ENCODE results near the gene NAALADL2. TPM values are rescaled to one million over a fixed set of nuclear protein-coding genes. Genes with fewer than 3 reads are reported as not detected.

Gene NAALADL2
- total and polyA plus RNA-seq, 9 of the 15 experiments (the other 6 are each of a cell fraction or from before 2014, with no cell fraction given) = 0.29 to 1.1 (median 0.79) TPM; not detected in 1

GRCh38 chr3:174949523-174949922, 90.4 kb downstream of the NAALADL2 start (continued):
- TF ChIP-seq ZBTB34 (CRISPR knock-in tag; IDR thresholded peaks at IDR 0.05) = no peak

GRCh38 chr3:174951034-174951433, 91.9 kb downstream of the NAALADL2 start:
- no peaks in the 10 kb centered on the region for H3K9me1 ChIP-seq (ENCODE audit: control insufficient read depth, insufficient read depth, low read length)
- intact Hi-C loops (cut with micrococcal nuclease) (no loop called here), in situ Hi-C loops (cut with MboI) (no loop called here)
- H3K9ac ChIP-seq (ENCODE audit: insufficient read depth in 1 of 2, low read depth in 2 of 2, low read length in 2 of 2) = no peak overlapping the region
- H3K4me3 ChIP-seq = no peak overlapping the region
- WGBS (ENCODE audit: insufficient coverage, low coverage, missing lambda C conversion rate) = 0% methylated on average over 3 of the region's 3 CpGs
- no peaks in the 10 kb centered on the region for H4K20me1 ChIP-seq (replicated peaks; ENCODE audit: control insufficient read depth, insufficient read depth, low read length)
- TF ChIP-seq, protein P1, sequence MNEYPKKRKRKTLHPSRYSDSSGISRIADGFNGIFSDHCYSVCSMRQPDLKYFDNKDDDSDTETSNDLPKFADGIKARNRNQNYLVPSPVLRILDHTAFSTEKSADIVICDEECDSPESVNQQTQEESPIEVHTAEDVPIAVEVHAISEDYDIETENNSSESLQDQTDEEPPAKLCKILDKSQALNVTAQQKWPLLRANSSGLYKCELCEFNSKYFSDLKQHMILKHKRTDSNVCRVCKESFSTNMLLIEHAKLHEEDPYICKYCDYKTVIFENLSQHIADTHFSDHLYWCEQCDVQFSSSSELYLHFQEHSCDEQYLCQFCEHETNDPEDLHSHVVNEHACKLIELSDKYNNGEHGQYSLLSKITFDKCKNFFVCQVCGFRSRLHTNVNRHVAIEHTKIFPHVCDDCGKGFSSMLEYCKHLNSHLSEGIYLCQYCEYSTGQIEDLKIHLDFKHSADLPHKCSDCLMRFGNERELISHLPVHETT (CRISPR knock-in tag; conservative IDR thresholded peaks at IDR 0.05 in 1 of 2, IDR thresholded peaks at IDR 0.05 in 1 of 2) = no peak
- TF ChIP-seq PTTG1 (tag; IDR thresholded peaks at IDR 0.05; ENCODE audit: low read depth) = no peak
- TF ChIP-seq EP400 (IDR thresholded peaks at IDR 0.05) = no peak
- TF ChIP-seq, protein P2, sequence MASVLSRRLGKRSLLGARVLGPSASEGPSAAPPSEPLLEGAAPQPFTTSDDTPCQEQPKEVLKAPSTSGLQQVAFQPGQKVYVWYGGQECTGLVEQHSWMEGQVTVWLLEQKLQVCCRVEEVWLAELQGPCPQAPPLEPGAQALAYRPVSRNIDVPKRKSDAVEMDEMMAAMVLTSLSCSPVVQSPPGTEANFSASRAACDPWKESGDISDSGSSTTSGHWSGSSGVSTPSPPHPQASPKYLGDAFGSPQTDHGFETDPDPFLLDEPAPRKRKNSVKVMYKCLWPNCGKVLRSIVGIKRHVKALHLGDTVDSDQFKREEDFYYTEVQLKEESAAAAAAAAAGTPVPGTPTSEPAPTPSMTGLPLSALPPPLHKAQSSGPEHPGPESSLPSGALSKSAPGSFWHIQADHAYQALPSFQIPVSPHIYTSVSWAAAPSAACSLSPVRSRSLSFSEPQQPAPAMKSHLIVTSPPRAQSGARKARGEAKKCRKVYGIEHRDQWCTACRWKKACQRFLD (CRISPR knock-in tag; IDR thresholded peaks at IDR 0.05) = no peak
- TF ChIP-seq, protein P3, sequence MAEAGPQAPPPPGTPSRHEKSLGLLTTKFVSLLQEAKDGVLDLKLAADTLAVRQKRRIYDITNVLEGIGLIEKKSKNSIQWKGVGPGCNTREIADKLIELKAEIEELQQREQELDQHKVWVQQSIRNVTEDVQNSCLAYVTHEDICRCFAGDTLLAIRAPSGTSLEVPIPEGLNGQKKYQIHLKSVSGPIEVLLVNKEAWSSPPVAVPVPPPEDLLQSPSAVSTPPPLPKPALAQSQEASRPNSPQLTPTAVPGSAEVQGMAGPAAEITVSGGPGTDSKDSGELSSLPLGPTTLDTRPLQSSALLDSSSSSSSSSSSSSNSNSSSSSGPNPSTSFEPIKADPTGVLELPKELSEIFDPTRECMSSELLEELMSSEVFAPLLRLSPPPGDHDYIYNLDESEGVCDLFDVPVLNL (CRISPR knock-in tag; IDR thresholded peaks at IDR 0.05; ENCODE audit: low read depth) = no peak
- no peak for TF ChIP-seq ZNF282 (CRISPR knock-in tag; IDR thresholded peaks at IDR 0.05)
- TF ChIP-seq IFI16 (CRISPR knock-in tag; IDR thresholded peaks at IDR 0.05) = no peak
- no peak overlapping the region for H2AFZ ChIP-seq (ENCODE audit: low read depth, low read length)
- no peak for ATAC-seq
- H3K4me2 ChIP-seq (ENCODE audit: insufficient read depth, low read length) = no peak overlapping the region
- DNase-seq (ENCODE audit: extremely low read depth in 1 of 4, low spot score in 3 of 4) = no peak
- no peaks in the 10 kb centered on the region for H3K36me3 ChIP-seq (ENCODE audit: control insufficient read depth, insufficient read depth, low read length)
- no peaks in the 10 kb centered on the region for H3K79me2 ChIP-seq (ENCODE audit: control insufficient read depth, insufficient read depth, low read length)
- no peaks in the 10 kb centered on the region for H3K27me3 ChIP-seq (ENCODE audit: control insufficient read depth in 2 of 2, insufficient read depth in 2 of 2, low read length in 2 of 2)
- POLR2A ChIA-PET = no interaction called here
- no peaks in the 10 kb centered on the region for H3K4me1 ChIP-seq (replicated peaks in 1 of 2; ENCODE audit: control insufficient read depth in 2 of 2, insufficient read depth in 2 of 2, low read length in 2 of 2)
- CTCF ChIA-PET (ENCODE audit: low intra/inter-chr PET ratio) = no interaction called here
- no peak overlapping the region for H3K27ac ChIP-seq (ENCODE audit: extremely low read depth, low read depth, low read length)
- BruUV-seq (replicated peaks) = no TSS peak
- FAIRE-seq = no peak
- H3K9me3 ChIP-seq (replicated peaks; ENCODE audit: control insufficient read depth, insufficient read depth, low read depth, low read length) = no peaks in the 10 kb centered on the region
